CD14-positive monocyte (primary cell): ENCODE measurements around the gene TCHH. TPM values are rescaled to one million over a fixed set of nuclear protein-coding genes. Genes with fewer than 3 reads are reported as not detected.

Source experiments
- DNase-seq, 3 donors: peaks; one replicate each; pipeline ENCODE4 v3.0.0-alpha.2; 2011 to 2022
- H2AFZ ChIP-seq: 2 replicates; pipeline ENCODE4 v1.6.0; 2012; ENCODE audit warnings: mild to moderate bottlenecking, low read depth, low read length, inconsistent platforms; ENCODE audit not compliant: insufficient read depth, poor library complexity, severe bottlenecking
- H3K27ac ChIP-seq, 2 donors: 1 replicate in 1 of 2; 2 replicates in 1 of 2; pipeline ENCODE4 v1.5.1; 2012 to 2013; ENCODE audit warnings: low read length in 2 of 2, control low read depth in 1 of 2, inconsistent platforms in 1 of 2, low read depth in 1 of 2, mild to moderate bottlenecking in 1 of 2
- H3K27me3 ChIP-seq, 2 donors: one replicate each; pipeline versions ENCODE4 v1.6.0 to v1.6.1; 2011 to 2013; ENCODE audit warnings: low read length in 2 of 2; ENCODE audit not compliant: control insufficient read depth in 2 of 2, insufficient read depth in 2 of 2
- H3K36me3 ChIP-seq, 2 donors: replicated peaks in 1 of 2; 1 replicate in 1 of 2; 2 replicates in 1 of 2; pipeline versions ENCODE4 v1.5.1 to v1.6.1; 2012 to 2013; ENCODE audit warnings: low read length in 2 of 2, control low read depth in 1 of 2, inconsistent platforms in 1 of 2, mild to moderate bottlenecking in 1 of 2; ENCODE audit not compliant: insufficient read depth in 2 of 2, control insufficient read depth in 1 of 2
- H3K4me1 ChIP-seq, 2 donors: 1 replicate in 1 of 2; 2 replicates in 1 of 2; pipeline versions ENCODE4 v1.5.1 to v1.6.1; 2012 to 2013; ENCODE audit warnings: low read length in 2 of 2, control low read depth in 1 of 2, inconsistent platforms in 1 of 2, mild to moderate bottlenecking in 1 of 2, moderate library complexity in 1 of 2; ENCODE audit not compliant: insufficient read depth in 2 of 2, control insufficient read depth in 1 of 2
- H3K4me2 ChIP-seq: replicated peaks from 2 replicates; pipeline ENCODE3; 2012; ENCODE audit warnings: low read length, moderate library complexity, mild to moderate bottlenecking; ENCODE audit not compliant: poor library complexity, severe bottlenecking; ENCODE audit errors: extremely low read depth
- H3K4me3 ChIP-seq, 3 experiments: fragments of 200-600 bp in 1 of 3; sonication (generic) in 1 of 3; replicated peaks in 1 of 3; 1 replicate in 2 of 3; 2 replicates in 1 of 3; pipeline ENCODE4 v1.5.1; 2011 to 2013; ENCODE audit warnings: low read length in 3 of 3, mild to moderate bottlenecking in 3 of 3, control low read depth in 2 of 3, low read depth in 2 of 3, inconsistent platforms in 1 of 3, moderate library complexity in 1 of 3
- H3K79me2 ChIP-seq: 2 replicates; pipeline ENCODE4 v1.6.0; 2012; ENCODE audit warnings: mild to moderate bottlenecking, control low read depth, inconsistent platforms, low read length, moderate library complexity; ENCODE audit not compliant: insufficient read depth
- H3K9ac ChIP-seq: 2 replicates; pipeline ENCODE4 v1.6.0; 2017; ENCODE audit warnings: low read length, mild to moderate bottlenecking; ENCODE audit not compliant: insufficient read depth, poor library complexity, severe bottlenecking
- H3K9me3 ChIP-seq, 2 donors: replicated peaks in 1 of 2; 1 replicate in 1 of 2; 2 replicates in 1 of 2; pipeline versions ENCODE4 v1.5.1 to v1.6.1; 2012 to 2013; ENCODE audit warnings: low read length in 2 of 2, control low read depth in 1 of 2; ENCODE audit not compliant: control insufficient read depth in 1 of 2, insufficient read depth in 1 of 2
- H4K20me1 ChIP-seq: 2 replicates; pipeline ENCODE4 v1.6.0; 2012; ENCODE audit warnings: mild to moderate bottlenecking, low read length, control low read depth, moderate library complexity; ENCODE audit not compliant: insufficient read depth
- H3K27ac Mint-ChIP-seq, 7 donors: one replicate each; pipeline ENCODE4 v1.8.0; 2020; ENCODE audit warnings: mild to moderate bottlenecking in 7 of 7, mixed read lengths in 7 of 7, moderate library complexity in 6 of 7, inconsistent platforms in 2 of 7
- H3K27me3 Mint-ChIP-seq, 3 donors: one replicate each; pipeline ENCODE4 v1.8.0; 2021 to 2022; ENCODE audit warnings: low read depth in 3 of 3, mild to moderate bottlenecking in 3 of 3, mixed read lengths in 3 of 3, moderate library complexity in 3 of 3, inconsistent platforms in 1 of 3
- H3K36me3 Mint-ChIP-seq, 2 donors: one replicate each; pipeline ENCODE4 v1.8.0; 2020; ENCODE audit warnings: mixed read lengths in 2 of 2, inconsistent platforms in 1 of 2, mild to moderate bottlenecking in 1 of 2
- H3K4me1 Mint-ChIP-seq: one replicate; pipeline ENCODE4 v1.8.0; 2020; ENCODE audit warnings: mild to moderate bottlenecking, mixed read lengths
- H3K4me3 Mint-ChIP-seq, 2 donors: one replicate each; pipeline ENCODE4 v1.8.0; 2020; ENCODE audit warnings: mild to moderate bottlenecking in 2 of 2, mixed read lengths in 2 of 2, moderate library complexity in 1 of 2
- H3K9me3 Mint-ChIP-seq, 7 donors: one replicate each; pipeline ENCODE4 v1.8.0; 2020 to 2022; ENCODE audit warnings: mixed read lengths in 7 of 7, mild to moderate bottlenecking in 6 of 7, moderate library complexity in 6 of 7, inconsistent platforms in 2 of 7
- WGBS: methylation state at CpG from one replicate; pipeline ENCODE4 v1.1.5; 2013; ENCODE audit warnings: missing lambda C conversion rate; ENCODE audit not compliant: insufficient coverage; 5-methylcytosine and 5-hydroxymethylcytosine counted together
- intact Hi-C, 2 donors: fragments of 100-400 bp; cut with micrococcal nuclease; formaldehyde crosslinking; loops; one replicate each; pipeline versions ENCODE4 v1.15.0 to v1.15.1; 2023
- polyA plus RNA-seq, 3 donors: library from polyadenylated mRNA; depleted of rRNA in 1 of 3; unstranded in 2 of 3; stranded (reverse) in 1 of 3; fragments of 300-500 nt in 2 of 3; fragments of >200 nt in 1 of 3; fragmentation: Illumina TruSeq in 2 of 3; gene quantifications; 1 replicate in 2 of 3; 2 replicates in 1 of 3; pipeline ENCODE4 v1.2.3, GENCODE V29; 2012 to 2021
- TF ChIP-seq, protein P1 (sequence below): fragments of 200-600 bp; IDR thresholded peaks from one replicate; pipeline ENCODE4 v1.8.0; 2022; ENCODE audit warnings: antibody characterized with exemption, mild to moderate bottlenecking

TCHH gene
- polyA plus RNA-seq, 3 donors, result not detected

DNA sequence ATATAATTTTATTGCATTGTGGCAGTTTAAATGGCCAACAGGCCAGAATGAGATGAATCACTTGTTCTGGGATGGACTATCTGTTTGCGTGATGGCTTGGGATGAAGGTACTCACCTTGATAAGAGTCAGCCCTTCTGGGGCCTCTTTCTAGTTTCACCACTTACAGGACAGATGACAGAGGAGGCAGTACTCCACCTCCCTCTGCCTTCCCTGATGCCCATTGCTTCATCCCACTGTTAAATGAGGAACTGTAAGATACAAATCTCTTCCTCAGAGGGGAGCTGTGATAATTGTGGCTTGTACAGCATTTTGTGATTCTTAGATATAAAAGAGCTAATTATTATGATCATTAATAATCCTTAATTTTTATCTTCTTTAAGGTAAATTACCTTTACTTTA is 3.7 kb upstream of the TCHH start:
- Histone ChIP-seq H3K79me2 (no peaks in the 10 kb centered on the region), H4K20me1 (no peaks in the 10 kb centered on the region), H3K4me2 (no peak overlapping the region), H3K27me3 (peaks cover 52 to 53% of the 10 kb centered on the region in 2 donors), H3K4me1 (no peaks in the 10 kb centered on the region), H3K9me3 (peaks cover 0 to 6% of the 10 kb centered on the region in 2 donors), H3K9ac (no peak overlapping the region), H3K27ac (no peak overlapping the region), H3K36me3 (no peaks in the 10 kb centered on the region), H3K4me3 (no peak overlapping the region), H2AFZ (no peak overlapping the region)
- intact Hi-C loops, result no loop called here
- WGBS, result no CpG with 5 or more reads among the region's 1 CpG
- Mint-ChIP-seq H3K36me3 (no peaks in the 10 kb centered on the region), H3K4me1 (peaks cover 2% of the 10 kb centered on the region), H3K9me3 (peaks cover 0 to under 1% (median 0%) of the 10 kb centered on the region in 7 donors), H3K27ac (no peak overlapping the region), H3K4me3 (no peak overlapping the region), H3K27me3 (peaks cover 32 to 56% (median 46%) of the 10 kb centered on the region in 3 donors)
- peak in 2 of 3 donors; percentile 13 to 23 for DNase-seq
- TF ChIP-seq, protein P1, sequence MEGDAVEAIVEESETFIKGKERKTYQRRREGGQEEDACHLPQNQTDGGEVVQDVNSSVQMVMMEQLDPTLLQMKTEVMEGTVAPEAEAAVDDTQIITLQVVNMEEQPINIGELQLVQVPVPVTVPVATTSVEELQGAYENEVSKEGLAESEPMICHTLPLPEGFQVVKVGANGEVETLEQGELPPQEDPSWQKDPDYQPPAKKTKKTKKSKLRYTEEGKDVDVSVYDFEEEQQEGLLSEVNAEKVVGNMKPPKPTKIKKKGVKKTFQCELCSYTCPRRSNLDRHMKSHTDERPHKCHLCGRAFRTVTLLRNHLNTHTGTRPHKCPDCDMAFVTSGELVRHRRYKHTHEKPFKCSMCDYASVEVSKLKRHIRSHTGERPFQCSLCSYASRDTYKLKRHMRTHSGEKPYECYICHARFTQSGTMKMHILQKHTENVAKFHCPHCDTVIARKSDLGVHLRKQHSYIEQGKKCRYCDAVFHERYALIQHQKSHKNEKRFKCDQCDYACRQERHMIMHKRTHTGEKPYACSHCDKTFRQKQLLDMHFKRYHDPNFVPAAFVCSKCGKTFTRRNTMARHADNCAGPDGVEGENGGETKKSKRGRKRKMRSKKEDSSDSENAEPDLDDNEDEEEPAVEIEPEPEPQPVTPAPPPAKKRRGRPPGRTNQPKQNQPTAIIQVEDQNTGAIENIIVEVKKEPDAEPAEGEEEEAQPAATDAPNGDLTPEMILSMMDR, result no peak

DNA sequence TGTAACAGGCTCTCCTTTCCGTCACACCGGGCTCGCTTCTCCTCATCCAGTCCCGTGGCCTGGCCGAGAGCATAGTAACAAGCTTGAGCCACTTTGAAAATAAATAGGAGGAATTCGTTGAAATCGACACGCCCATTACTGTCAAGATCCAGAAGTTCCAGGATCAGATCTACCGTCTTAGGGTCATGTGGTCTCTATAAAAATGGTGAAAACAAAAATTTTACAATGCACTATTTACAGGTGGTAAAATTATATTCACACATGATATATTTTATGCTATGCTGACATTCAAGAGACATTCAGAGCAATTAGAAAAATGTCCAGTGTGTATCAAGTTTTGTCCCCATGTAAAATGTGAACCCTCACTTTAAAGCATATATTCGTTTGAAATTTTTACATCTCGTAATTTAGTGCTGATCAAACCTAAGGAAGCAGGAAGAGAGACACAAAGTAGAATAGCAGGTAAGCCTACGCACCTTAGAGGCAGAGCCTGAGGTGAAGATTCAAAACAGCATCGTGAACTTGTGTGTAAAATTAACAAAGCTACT is 2.3 kb downstream of the TCHH start:
- Histone ChIP-seq H4K20me1 (no peaks in the 10 kb centered on the region), H3K4me3 (peak overlapping the region in 1 of 3 experiments; percentile 82), H3K9ac (no peak overlapping the region), H3K36me3 (no peaks in the 10 kb centered on the region), H2AFZ (no peak overlapping the region), H3K27me3 (peaks cover 66 to 94% of the 10 kb centered on the region in 2 donors), H3K79me2 (no peaks in the 10 kb centered on the region), H3K9me3 (peaks cover 16 to 47% of the 10 kb centered on the region in 2 donors), H3K4me2 (peak overlapping the region; percentile 97), H3K4me1 (peaks cover 49 to 50% of the 10 kb centered on the region in 2 donors), H3K27ac (no peak overlapping the region)
- intact Hi-C loops, result no loop called here
- peaks cover 0 to 10% (median 0%) of the 10 kb centered on the region in 7 donors for H3K9me3 Mint-ChIP-seq
- no peak for DNase-seq
- TF ChIP-seq, protein P1, result no peak
- no peaks in the 10 kb centered on the region for H3K4me1 Mint-ChIP-seq
- WGBS, result 40% methylated on average over 2 of the region's 13 CpGs
- H3K36me3 Mint-ChIP-seq, result peaks cover 2 to 3% of the 10 kb centered on the region in 2 donors
- H3K27me3 Mint-ChIP-seq, result peaks cover 17 to 27% (median 21%) of the 10 kb centered on the region in 3 donors
- no peak overlapping the region for H3K4me3 Mint-ChIP-seq
- no peak overlapping the region for H3K27ac Mint-ChIP-seq
